ENCODE measurements around the gene CASP9.

CASP9 gene
- 12.1 to 15.7 reads per million in 2 donors for total RNA-seq

GRCh38 chr1:15524021-15524282 lies at the start of gene CASP9:
CASP9 (minus strand) TSS chr1:15524215; CDS start chr1:15524200, 15 bp downstream.
- no peak for DNase-seq

GRCh38 chr1:15573477-15573876 lies 49.5 kb upstream of the CASP9 start:
- no peak for DNase-seq

GRCh38 chr1:15571266-15571665 lies 47.3 kb upstream of the CASP9 start:
- no peak for DNase-seq

GRCh38 chr1:15570861-15571260 lies 46.8 kb upstream of the CASP9 start:
- DNase-seq = no peak

- DNase-seq = no peak
These were observed 44.5 kb upstream of the CASP9 start for GRCh38 chr1:15568387-15569073.

- no peak for DNase-seq
These were observed 35.3 kb upstream of the CASP9 start for GRCh38 chr1:15559189-15559810.

GRCh38 chr1:15558516-15558915 lies 34.5 kb upstream of the CASP9 start:
- no peak for DNase-seq

- DNase-seq = no peak
These were observed 33.6 kb upstream of the CASP9 start for GRCh38 chr1:15557594-15557993.

- DNase-seq = no peak
These were observed 33.0 kb upstream of the CASP9 start for GRCh38 chr1:15557008-15557407.

GRCh38 chr1:15550573-15550972 lies 26.6 kb upstream of the CASP9 start:
- no peak for DNase-seq

GRCh38 chr1:15546641-15547040 lies 22.6 kb upstream of the CASP9 start:
- DNase-seq = no peak

GRCh38 chr1:15543589-15544568 lies 19.9 kb upstream of the CASP9 start:
- no peak for DNase-seq

GRCh38 chr1:15543251-15543588 lies 19.2 kb upstream of the CASP9 start:
- no peak for DNase-seq

GRCh38 chr1:15542388-15543250 lies 18.6 kb upstream of the CASP9 start:
- no peak for DNase-seq

GRCh38 chr1:15541231-15541792 lies 17.3 kb upstream of the CASP9 start:
- DNase-seq = no peak

- no peak for DNase-seq
These were observed 16.2 kb upstream of the CASP9 start for GRCh38 chr1:15540186-15540585.

- no peak for DNase-seq
These were observed 14.8 kb upstream of the CASP9 start for GRCh38 chr1:15538771-15539170.

GRCh38 chr1:15531682-15532081 lies 7.7 kb upstream of the CASP9 start:
- no peak for DNase-seq

- no peak for DNase-seq
These were observed 7.0 kb upstream of the CASP9 start for GRCh38 chr1:15531003-15531402.

- peak; percentile 89 for DNase-seq
These were observed 2.7 kb upstream of the CASP9 start, which contains the start of gene DNAJC16 for GRCh38 chr1:15526490-15527339. DNAJC16 (plus strand) TSS chr1:15526848; CDS start chr1:15529106, 2,258 bp downstream.

GRCh38 chr1:15526021-15526489 lies 2.0 kb upstream of the CASP9 start:
- peak; percentile 21 for DNase-seq

Measured in T-helper 9 cell (primary cell).